ENCODE data around the gene TWIST1.

The TWIST1 gene

GRCh38 chr7:19098510-19098909 lies 18.9 kb downstream of the TWIST1 start:
- no peak overlapping the region for H3K27ac ChIP-seq (replicated peaks)
- no peak for TF ChIP-seq SPI1 (IDR thresholded peaks at IDR 0.05; ENCODE audit: borderline replicate concordance, low read depth)
- no peak for TF ChIP-seq GABPA (IDR thresholded peaks at IDR 0.05; ENCODE audit: low read depth)
- TF ChIP-seq CTCF (IDR thresholded peaks at IDR 0.05; ENCODE audit: insufficient read depth, low read length), result no peak
- TF ChIP-seq POLR2AphosphoS5 (IDR thresholded peaks at IDR 0.05; ENCODE audit: low read depth), result no peak
- no peak for TF ChIP-seq REST (IDR thresholded peaks at IDR 0.05; ENCODE audit: insufficient replicate concordance, low read depth)
- DNase-seq (ENCODE audit: low read depth in 1 of 2, low spot score in 1 of 2), result no peak
- no peak overlapping the region for H3K4me3 ChIP-seq (replicated peaks; ENCODE audit: insufficient read depth, low read length)
- peaks cover 2% of the 10 kb centered on the region for H3K27me3 ChIP-seq (ENCODE audit: insufficient read depth, poor library complexity, severe bottlenecking)

GRCh38 chr7:19097165-19098055 lies 20.0 kb downstream of the TWIST1 start:
- Histone ChIP-seq H3K27me3 (ENCODE audit: insufficient read depth, poor library complexity, severe bottlenecking) (no peaks in the 10 kb centered on the region), H3K27ac (replicated peaks) (no peak overlapping the region), H3K4me3 (replicated peaks; ENCODE audit: insufficient read depth, low read length) (no peak overlapping the region)
- TF ChIP-seq GABPA (IDR thresholded peaks at IDR 0.05; ENCODE audit: low read depth) (no peak), CTCF (IDR thresholded peaks at IDR 0.05; ENCODE audit: insufficient read depth, low read length) (no peak), SPI1 (IDR thresholded peaks at IDR 0.05; ENCODE audit: borderline replicate concordance, low read depth) (no peak), POLR2AphosphoS5 (IDR thresholded peaks at IDR 0.05; ENCODE audit: low read depth) (no peak), REST (IDR thresholded peaks at IDR 0.05; ENCODE audit: insufficient replicate concordance, low read depth) (no peak)
- DNase-seq (ENCODE audit: low read depth in 1 of 2, low spot score in 1 of 2), result no peak

- Histone ChIP-seq H3K27ac (replicated peaks) (no peak overlapping the region), H3K27me3 (ENCODE audit: insufficient read depth, poor library complexity, severe bottlenecking) (no peaks in the 10 kb centered on the region), H3K4me3 (replicated peaks; ENCODE audit: insufficient read depth, low read length) (no peak overlapping the region)
- DNase-seq (ENCODE audit: low read depth in 1 of 2, low spot score in 1 of 2), result no peak
- TF ChIP-seq CTCF (IDR thresholded peaks at IDR 0.05; ENCODE audit: insufficient read depth, low read length), result no peak
- TF ChIP-seq GABPA (IDR thresholded peaks at IDR 0.05; ENCODE audit: low read depth), result no peak
- no peak for TF ChIP-seq SPI1 (IDR thresholded peaks at IDR 0.05; ENCODE audit: borderline replicate concordance, low read depth)
- no peak for TF ChIP-seq REST (IDR thresholded peaks at IDR 0.05; ENCODE audit: insufficient replicate concordance, low read depth)
- TF ChIP-seq POLR2AphosphoS5 (IDR thresholded peaks at IDR 0.05; ENCODE audit: low read depth), result no peak
Observed at GRCh38 chr7:19095353-19095860, 22.0 kb downstream of the TWIST1 start.
